Activated CD4-positive, alpha-beta T cell treated with anti-CD3 and anti-CD28 coated beads, Interleukin-2, amount 50 U/mL, for 24 hours (primary cell): ENCODE results near the gene KCNN3.
"Not testable (repeated sequence)": the region's sequence is repeated elsewhere in the genome, so short reads cannot be mapped to it uniquely, and the experiment has no call there.

Experiments used
- DNase-seq, 2 donors: peaks; one replicate each; pipeline ENCODE4 v3.0.0-alpha.2; 2020; ENCODE audit warnings: low read depth in 1 of 2, low spot score in 1 of 2

The KCNN3 gene

DNA sequence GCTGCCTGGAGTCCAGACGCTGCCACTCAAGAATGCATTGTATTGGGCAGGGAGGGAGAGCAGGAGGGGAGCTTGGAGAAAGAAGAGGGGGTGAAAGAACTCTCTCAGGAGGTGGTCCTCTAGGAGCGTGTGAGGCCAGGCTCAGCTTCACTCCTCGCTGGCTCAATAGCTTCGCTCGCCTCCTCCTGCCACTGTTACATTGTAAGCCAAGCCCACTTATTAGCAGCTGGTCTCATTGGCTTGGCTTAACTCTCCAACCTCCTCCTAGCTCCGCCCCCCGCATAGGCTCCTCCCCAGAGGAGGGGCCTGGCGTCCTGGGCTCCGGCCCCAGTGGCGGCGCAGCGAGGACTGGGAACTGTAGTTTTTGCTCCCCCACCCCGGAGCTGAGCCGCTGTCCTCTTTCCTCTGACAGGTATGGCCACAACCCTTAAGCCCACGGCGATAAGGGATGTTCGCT, at the start of gene KCNN3:
KCNN3 (minus strand) TSS at position 167 of the 457 bp plus-strand sequence. CDS start 317 bp downstream, outside the sequence.
- DNase-seq: peak; percentile 51 to 59

DNA sequence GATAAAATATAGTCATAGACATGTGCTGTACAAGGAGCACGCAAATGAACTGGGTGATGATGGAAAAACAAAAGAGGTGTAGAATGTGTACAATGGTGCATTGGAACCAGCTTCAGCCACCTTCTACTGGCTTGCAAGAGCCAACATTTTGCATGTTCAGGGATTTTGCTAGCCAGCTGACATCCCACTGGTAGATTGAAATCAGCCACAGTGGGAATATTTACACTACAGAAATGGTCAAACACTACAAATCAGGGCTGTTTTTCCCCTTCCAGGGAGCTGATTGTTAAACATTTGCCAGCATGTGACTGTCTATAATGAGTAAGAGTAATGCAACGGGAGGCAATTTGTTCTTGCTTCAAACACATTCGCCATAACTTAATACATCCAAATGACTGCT, 43.2 kb upstream of the KCNN3 start:
- DNase-seq: no peak

DNA sequence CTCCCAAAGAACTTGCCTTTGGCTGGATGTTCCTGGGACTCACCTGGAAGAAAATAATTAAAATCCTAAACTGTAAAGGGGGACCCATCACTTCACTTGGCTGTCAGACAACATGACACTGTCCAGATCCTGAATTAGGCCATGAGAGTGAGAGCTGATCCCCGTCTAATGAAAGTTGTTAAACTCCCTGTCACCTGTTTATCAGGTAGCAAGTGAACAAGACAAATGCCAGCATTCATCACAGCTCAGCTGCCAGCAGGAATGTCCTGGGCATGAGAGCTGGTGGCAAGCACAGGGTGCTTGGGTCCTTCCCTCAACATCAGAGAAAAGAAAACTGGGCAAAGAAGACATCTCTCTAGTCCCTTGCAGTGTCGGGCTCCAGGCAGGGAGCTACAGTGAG, 42.7 kb upstream of the KCNN3 start:
- DNase-seq: no peak

DNA sequence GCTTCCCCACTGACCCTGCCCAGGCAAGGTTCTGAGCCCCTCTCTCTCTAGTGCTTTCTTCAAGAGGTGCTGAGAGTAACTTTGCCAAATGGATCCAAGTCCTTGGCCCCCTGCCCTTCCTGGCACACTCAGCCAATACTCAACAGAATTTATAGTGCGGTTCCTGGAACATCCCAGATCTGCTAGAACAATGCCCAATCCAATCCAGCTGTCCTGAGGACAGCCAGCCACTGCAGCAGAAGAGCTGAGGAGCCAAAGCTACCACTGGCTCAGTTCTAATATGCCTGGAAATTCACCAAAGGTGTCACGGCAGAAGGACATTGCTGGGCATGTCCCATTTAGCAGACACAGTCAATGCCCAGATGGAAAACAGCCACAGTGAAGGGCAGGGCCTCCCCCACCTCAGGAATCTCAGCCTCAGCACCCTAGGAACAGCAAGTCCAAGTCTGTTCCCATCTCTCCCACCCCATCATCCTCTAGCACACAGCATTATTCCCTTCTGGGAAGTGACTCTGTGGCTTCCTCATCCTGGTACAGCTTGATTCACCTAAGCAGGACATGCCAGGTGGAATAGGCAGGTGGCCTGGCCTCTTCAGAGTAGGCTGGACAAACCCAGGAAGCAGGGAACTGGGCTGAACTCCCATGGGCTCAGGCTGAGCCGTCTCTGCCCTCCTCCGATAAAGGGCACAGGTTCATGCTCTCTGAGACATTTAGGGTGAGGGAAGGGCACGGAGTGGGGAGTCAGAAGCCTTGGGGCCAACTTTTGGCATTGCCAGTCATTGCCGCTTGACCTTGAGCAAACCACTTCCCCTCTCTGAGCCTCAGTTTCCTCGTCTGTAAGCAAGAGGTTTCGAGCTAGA, 41.8 kb upstream of the KCNN3 start:
- DNase-seq: no peak

DNA sequence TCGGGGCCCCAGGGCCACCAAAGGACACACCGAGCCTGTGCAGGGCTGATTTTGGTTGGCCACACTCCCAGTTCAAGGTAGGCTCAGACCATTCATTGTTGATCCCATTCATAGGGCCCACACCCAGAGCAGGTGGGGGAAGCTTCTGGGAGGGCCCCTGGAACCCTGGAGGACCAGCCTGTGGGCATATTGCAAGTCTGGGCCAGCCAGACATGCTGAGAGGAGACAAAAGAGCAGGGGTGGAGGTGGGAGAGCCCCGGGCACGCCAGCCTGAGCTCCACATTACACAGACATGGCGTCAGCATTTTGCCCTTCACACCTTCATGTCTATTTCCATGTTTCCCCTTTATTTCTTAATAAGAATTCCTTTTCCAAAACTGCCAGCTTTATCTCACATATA, 40.8 kb upstream of the KCNN3 start:
- no peak for DNase-seq

DNA sequence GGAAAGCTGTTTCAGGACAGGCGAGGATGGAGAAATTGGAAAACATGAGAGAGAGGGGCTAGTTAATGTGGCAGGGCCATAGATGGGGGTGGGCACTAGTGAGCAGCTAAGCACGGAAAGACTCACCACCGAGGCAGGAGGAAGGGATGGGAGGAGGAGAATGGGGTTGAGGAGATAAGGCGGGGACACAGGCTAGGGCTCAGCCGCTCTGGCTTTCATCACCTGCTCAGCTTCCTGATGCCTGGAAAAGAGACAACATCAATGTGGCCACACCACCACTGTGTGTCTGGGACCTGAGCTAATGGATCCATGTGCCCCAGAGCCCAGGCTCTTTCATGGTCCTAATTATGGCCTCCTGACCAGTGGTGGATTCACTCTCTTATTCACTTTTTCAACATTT, 38.9 kb upstream of the KCNN3 start:
- DNase-seq: no peak

DNA sequence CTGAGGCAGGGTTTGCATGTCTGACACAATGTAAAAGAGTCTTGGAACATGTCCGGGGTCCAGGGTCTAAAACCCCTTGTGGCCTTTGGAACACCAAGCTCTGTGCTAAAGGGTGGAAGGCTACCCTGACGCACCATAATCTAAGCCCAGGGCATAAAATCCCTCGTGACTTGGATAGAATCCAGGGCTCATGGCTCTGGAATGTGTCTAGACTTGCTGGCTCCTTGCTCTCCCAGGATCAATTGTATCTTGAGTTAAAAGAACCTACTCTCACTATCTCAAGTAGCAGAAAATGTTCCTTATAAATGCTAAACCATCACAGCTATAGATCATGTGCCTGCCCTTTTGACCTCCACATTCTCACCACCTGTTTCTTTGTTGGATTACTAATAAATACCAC, 38.0 kb upstream of the KCNN3 start:
- not testable (repeated sequence) for DNase-seq

DNA sequence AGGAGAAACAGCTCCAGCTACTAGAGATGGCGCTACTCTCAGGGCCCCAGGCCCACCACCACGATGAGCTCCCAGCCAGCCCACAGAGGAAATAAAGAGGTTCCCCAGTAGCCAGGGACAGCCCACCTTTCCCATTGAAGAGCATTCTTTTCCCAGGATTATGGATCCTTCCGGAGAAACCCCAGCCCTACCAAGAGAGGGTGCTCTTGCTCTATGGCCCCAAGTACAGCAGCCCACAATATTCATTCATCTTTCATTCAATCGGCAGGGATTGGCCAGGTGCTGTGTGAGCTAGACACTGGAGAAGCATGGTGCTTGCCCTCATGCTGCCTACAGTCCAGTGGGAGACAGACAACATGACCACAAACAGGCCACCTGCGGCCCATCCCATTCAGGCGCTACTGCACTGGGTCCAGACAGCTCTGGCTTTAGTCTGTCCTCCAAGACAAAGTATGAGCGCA, 36.6 kb upstream of the KCNN3 start:
- no peak for DNase-seq

DNA sequence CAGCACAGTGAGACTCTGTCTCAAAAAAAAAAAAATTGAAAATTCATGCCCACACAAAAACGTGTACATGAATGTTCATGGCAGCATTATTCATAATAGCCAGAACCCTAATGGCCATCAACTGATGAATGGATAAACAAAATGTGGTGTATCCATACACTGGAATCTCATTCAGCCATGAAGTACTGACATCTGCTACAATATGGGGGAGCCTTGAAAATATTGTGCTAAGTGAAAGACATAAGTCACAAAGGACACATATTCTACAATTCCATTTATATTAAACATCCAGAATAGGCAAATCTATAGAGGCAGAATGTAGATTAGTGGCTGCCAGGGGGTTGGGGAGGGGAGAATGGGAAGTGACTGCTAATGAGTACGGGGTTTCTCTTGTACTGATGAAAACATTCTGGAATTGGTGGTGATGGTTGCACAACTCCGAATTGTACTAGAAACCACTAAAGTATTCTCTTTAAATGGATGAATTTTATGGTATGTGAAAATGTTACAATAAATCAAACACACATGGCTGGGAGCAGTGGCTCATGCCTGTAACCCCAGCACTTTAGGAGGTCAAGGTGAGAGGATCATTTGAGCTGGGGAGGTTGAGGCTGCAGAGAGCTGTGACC, 33.0 kb upstream of the KCNN3 start:
- no peak for DNase-seq

DNA sequence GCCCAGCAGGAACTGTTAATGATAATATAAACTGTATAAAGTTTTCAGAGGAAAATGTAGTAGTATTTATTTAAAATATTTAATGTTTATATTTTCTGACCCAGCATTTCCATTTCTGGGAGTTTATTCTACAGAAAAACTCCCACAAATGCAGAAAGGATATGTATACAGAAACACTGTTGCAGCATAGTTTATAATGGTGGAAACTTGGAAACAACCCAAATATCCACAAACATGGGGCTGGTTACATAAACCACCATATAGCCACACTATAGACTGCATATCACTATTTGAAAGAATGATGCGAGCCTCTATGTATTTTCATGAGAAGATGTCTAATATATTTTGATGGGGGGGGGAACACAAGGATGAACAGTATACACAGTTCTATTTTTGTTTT, 31.5 kb upstream of the KCNN3 start:
- DNase-seq: no peak

DNA sequence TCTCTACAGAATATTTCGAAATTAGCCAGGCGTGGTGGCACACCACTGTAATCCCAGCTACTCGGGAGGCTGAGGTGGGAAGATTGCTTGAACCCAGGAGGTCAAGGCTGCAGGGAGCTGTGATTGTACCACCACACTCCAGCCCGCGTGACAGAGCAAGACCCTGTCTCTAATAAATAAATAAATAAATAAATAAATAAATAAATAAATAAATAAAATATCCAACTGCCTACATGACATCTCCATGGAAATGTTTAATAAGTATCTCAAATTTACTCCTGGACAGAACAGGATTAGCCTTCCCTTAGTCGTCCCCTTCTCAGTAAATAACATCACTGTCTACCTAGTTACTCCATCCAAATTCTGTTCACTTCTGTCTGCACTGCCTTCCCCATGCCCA, 29.0 kb upstream of the KCNN3 start:
- DNase-seq: no peak

DNA sequence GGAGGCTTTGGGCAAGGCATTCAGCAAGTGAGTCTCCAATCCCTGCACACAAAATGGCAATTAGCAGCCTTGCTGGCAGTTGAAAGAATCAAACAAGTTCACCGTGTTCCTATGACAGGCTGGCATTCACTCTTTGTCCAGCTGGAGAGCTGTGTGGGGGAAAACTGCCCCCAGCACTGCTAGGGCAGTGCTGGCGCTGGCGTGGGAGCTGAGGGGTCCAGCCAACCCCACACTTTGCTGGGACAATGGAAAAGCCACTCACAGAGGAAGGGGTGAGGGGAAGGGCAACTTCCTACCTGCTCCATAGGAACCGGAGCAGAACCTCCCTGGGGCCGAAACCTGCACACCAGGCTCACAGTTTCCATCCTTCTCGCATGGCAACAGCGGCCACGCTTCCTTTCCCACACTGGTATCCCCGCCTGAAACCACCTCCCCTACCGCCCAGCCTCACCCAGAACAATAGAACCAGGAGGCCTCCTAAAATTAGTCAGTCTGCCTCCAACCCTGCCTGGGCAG, 26.7 kb upstream of the KCNN3 start:
- no peak for DNase-seq

DNA sequence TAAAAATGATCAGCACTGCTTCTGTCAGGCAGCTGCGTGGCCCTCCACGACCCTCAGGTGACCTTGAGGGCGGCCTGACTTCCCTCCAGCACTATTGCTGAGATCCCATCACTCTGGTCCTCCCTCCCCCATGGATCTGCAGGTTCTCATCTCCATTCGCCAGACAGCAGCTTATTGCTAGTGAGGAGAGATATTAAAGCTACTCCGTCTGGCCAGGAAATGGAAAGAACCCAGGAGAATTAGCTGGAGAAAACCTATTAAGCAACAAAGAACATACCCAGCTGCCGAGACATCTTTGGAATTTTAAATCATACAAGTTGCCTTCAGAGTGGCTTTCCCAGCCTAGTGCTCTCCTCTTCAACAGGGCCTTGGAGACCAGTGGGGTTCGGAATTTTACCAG, 25.7 kb upstream of the KCNN3 start:
- DNase-seq: no peak

DNA sequence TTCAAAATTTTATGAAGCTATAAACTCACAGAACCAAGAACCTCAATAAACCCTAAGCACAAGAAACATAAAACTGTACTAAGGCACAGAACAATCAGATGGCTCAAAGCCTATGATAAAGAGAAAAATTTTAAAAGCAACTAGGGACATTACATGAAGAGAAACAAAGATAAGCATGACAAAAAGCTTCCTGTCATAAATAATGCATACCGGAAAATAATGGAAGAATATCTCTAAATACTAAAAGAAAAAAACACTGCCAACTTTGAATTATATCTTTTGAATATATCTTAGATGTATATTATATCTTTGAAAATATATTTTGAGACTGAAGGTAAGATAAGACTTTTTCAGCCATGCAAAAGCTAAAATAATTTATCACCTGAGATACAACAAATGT, 21.4 kb upstream of the KCNN3 start:
- no peak for DNase-seq

DNA sequence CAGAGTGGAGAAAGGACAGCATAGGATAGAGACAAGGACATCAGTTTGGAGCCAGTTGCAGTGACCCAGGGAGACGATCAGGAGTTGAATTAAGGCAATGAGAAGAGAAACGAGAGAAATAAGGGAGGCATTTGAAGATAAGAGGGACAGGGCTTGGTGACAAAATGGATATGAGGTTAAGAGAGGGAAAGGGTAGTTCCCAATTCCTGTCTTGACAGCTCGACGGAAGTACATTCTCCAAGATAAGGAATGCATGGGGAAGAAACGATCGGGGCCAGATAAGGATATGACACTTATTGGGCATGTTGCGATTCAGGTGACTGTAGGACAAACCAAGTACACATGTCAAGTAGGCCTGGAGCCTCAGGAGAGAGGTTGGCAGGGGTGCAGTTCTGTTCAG, 18.7 kb upstream of the KCNN3 start:
- DNase-seq: no peak

DNA sequence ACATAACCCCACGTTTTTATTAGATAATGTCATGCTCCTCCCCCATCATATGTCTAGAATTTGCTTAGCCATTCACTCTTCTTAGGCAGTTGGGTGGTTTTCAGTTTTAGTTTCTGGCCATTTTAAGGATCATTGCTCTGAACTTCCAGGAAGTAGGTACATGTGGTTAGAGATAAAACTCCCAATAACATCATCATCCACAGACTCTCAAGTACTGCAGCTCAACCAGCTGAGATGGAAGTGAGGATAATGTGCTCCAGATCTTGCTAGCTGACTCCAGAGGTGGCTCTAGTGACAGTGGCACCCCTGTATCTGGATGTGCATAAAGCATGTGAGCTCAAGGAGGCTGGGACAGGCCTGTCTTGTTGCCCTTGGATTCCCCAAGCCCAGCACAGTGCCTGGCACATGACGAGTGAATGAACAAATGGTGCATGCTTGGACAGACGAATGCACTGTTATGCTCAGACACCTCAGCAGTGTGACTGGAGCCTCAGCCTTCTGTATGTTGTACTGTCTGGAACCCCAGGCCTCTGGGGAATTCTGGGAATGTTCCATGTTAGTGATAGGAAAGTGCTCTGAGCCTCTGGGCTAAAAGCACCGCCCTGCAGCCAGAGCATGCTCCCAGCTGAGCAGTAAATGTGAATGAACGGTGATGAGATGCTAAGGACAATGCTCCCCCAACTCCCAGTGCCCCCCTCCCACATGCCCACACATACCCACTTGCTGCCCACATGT, 16.4 kb upstream of the KCNN3 start:
- DNase-seq: no peak

DNA sequence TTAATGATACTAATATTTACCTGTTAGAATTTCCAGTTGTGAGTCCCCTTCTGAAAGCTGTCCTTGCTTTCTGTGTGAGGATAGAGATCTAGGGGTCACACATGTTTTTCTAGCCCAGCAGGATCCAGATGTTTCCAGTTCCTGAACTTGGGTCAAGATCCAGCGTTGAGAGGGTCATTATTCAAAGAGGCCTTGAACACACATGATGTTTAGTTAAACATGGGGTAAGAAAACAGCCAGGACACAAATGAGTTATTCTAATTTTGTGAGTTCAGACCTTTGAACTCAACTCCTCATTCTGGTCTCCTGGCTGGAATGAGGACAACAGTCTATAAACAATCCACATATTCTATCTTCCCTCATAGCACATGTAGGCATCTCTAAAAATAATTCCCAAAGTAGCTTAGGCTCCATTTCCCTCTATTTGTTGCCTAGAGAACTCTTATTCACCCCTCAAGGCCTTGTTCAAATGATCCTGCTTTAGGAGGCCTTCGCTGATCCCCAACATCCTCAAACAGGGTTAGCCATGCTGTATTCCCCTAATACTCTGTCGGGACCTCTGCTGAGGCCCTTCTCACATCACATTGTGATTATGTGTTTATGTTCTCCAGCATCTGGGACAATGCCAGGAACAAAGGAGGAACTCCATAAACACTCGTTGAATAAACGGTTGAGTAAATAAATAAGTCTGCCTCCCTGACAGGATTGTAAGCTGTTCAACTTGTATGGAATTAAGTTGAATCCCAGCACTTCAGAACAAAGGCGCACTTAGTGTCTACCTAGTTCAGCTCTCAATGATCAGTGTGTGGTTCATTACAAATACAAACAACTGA, 15.0 kb upstream of the KCNN3 start:
- DNase-seq: no peak

DNA sequence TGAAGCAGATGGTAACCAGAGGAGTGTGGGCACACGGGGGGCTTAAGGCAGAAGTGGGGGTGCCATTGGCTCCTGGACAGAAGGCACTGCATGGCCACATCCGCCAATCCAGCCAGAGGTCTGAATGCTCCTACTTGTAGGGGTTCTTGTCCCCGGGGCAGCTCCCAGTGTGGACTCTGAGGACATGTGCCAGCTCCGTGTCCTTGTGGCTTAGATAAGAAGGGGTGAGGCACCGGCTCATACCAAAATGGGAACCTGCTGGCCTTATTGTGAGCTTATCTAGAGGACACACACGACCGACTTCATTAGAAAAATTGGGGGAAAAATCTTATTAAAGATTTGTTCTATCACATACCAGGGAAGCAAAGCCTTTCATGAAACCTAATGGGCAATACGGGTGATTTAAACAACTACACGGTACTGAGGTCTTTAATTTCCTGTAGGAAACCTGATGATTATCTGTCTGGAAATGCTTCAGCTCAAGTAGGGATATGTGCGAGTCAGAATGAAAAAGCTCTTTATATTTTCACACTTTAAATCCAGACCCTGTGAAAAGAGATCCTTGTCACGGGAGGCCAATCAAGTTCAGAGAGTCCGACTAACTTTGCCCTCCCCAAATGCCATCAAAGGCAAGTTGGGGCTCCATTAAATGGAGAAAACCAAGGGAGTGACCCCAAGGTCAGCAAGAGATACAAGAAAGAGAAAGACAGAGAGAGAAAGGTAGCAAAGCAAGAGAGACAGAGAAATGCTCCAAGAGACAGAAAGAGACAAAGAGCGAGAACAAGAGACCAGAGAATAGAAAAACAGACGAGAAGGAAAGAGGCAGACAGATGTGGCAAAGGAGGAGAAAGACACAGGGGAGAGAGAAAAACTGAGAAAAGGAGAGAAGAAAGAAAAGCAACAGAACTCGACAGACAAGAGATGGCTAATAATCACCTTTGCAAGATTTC, 14.1 kb upstream of the KCNN3 start:
- DNase-seq: no peak

DNA sequence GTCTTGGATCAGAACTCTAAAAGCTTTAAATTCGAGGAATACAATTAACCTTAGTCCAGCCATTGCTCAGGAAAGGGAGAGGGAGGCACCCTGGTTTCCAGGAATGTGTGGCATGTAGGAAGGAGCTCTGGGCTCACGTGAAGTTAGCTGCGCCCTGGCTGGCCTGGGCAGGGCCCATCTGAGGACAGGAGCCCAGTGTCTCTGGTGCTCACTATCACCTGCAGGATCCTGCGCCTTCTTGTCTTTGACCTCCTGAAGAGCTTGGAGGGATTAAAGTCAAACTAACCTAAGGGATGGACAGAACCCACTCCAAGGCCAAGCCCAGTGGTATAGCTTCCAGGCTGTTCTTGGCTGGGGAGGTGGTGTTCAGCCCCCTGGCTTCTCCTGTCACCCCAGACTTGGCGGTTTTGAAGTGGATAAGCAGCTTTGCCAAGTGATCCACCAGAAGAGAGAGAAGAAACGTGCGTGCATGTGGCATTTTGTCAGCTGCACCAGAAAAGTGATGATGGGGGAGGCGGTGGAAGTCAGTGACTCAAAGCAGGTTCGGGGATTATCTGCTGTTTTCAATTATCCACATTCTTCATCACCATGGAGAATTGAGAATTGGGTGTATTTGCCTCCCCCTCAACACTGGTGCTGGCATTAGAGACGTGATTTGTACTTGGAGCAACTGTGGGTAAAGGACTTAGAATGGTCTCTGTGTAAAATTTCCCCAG, 11.9 kb upstream of the KCNN3 start:
- no peak for DNase-seq
